Parathyroid adenoma (tissue), 2 donors: Measurements from ENCODE around the gene MAP7D2.
"Not testable (repeated sequence)": the region's sequence is repeated elsewhere in the genome, so short reads cannot be mapped to it uniquely, and the experiment has no call there.

ENCODE experiments used
- H2AFZ ChIP-seq: fragments of 300-600 bp; sonication (generic); one replicate; pipeline ENCODE4 v1.7.0; 2017; ENCODE audit warnings: antibody characterized with exemption, mild to moderate bottlenecking
- H3K27ac ChIP-seq: fragments of 300-600 bp; sonication (generic); one replicate; pipeline ENCODE4 v1.7.0; 2017
- H3K27me3 ChIP-seq: fragments of 300-600 bp; sonication (generic); one replicate; pipeline ENCODE4 v1.7.0; 2017; ENCODE audit warnings: low read length; ENCODE audit not compliant: control insufficient read depth, insufficient read depth
- H3K36me3 ChIP-seq: fragments of 300-600 bp; sonication (generic); one replicate; pipeline ENCODE4 v1.7.0; 2017; ENCODE audit warnings: low read length; ENCODE audit not compliant: control insufficient read depth, insufficient read depth
- H3K4me1 ChIP-seq: fragments of 300-600 bp; sonication (generic); one replicate; pipeline ENCODE4 v1.7.0; 2017; ENCODE audit warnings: control low read depth
- H3K4me2 ChIP-seq: fragments of 300-600 bp; sonication (generic); one replicate; pipeline ENCODE4 v1.7.0; 2017; ENCODE audit warnings: low read length
- H3K4me3 ChIP-seq: fragments of 300-600 bp; sonication (generic); one replicate; pipeline ENCODE4 v1.7.0; 2017; ENCODE audit warnings: low read depth, low read length
- H3K79me2 ChIP-seq: fragments of 300-600 bp; sonication (generic); one replicate; pipeline ENCODE4 v1.7.0; 2017; ENCODE audit warnings: control low read depth
- H3K9ac ChIP-seq: fragments of 300-600 bp; sonication (generic); one replicate; pipeline ENCODE4 v1.7.0; 2017; ENCODE audit warnings: mild to moderate bottlenecking
- H3K9me3 ChIP-seq: fragments of 300-600 bp; sonication (generic); one replicate; pipeline ENCODE4 v1.7.0; 2017; ENCODE audit warnings: low read length; ENCODE audit not compliant: control insufficient read depth
- TF ChIP-seq, protein P1 (sequence below): fragments of 300-600 bp; sonication (generic); IDR thresholded peaks from one replicate; pipeline ENCODE4 v1.7.0; 2017; ENCODE audit warnings: antibody characterized with exemption, mild to moderate bottlenecking
- donor health status: primary hyperparathyroidism.

MAP7D2 gene

DNA sequence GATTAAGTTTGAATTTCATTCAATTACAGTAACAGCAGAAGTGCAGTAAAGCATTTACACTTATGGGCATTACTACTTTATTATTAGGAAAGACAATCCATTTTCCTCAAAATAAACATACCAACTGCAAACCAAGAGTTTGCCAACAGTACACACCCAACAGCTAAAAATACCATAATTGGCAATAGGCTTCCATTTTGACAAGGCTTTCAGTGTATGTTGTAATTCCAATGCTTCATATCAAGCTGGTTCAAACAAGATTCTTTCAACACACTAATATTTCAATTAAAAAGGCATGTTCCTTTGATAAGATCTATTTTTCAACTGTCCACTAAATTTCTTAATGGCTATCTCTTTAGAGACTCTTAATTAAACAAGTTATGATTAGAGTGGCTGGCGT is 12.8 kb upstream of the MAP7D2 start:
- no peaks in the 10 kb centered on the region for H3K27me3 ChIP-seq
- TF ChIP-seq, protein P1, sequence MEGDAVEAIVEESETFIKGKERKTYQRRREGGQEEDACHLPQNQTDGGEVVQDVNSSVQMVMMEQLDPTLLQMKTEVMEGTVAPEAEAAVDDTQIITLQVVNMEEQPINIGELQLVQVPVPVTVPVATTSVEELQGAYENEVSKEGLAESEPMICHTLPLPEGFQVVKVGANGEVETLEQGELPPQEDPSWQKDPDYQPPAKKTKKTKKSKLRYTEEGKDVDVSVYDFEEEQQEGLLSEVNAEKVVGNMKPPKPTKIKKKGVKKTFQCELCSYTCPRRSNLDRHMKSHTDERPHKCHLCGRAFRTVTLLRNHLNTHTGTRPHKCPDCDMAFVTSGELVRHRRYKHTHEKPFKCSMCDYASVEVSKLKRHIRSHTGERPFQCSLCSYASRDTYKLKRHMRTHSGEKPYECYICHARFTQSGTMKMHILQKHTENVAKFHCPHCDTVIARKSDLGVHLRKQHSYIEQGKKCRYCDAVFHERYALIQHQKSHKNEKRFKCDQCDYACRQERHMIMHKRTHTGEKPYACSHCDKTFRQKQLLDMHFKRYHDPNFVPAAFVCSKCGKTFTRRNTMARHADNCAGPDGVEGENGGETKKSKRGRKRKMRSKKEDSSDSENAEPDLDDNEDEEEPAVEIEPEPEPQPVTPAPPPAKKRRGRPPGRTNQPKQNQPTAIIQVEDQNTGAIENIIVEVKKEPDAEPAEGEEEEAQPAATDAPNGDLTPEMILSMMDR: no peak
- no peaks in the 10 kb centered on the region for H3K36me3 ChIP-seq
- H3K9ac ChIP-seq: no peak overlapping the region
- H3K4me1 ChIP-seq: no peaks in the 10 kb centered on the region
- no peak overlapping the region for H2AFZ ChIP-seq
- H3K4me2 ChIP-seq: no peak overlapping the region
- no peak overlapping the region for H3K4me3 ChIP-seq
- H3K27ac ChIP-seq: no peak overlapping the region
- no peaks in the 10 kb centered on the region for H3K79me2 ChIP-seq
- H3K9me3 ChIP-seq: no peaks in the 10 kb centered on the region

DNA sequence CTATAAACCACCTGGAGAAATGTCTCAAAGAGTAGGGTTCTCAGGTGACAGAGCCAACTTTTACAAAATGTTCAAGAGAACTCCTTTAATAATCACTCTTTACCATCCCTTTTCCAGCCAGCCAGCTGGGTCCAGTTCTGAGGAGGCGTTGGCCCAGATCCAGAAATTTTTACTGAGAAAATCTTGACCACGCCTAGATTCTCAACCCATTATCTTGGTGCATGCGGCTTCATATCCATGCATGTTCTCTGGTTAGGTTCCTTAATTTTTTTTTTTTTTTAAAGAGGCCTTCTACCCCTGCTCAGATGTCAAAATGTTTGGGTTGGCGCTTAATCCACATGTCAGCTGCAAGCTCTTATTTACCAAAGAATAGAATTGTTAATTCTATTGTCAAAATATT is 12.0 kb upstream of the MAP7D2 start:
- Histone ChIP-seq H3K79me2 (no peaks in the 10 kb centered on the region), H3K9me3 (no peaks in the 10 kb centered on the region), H3K9ac (no peak overlapping the region)

DNA sequence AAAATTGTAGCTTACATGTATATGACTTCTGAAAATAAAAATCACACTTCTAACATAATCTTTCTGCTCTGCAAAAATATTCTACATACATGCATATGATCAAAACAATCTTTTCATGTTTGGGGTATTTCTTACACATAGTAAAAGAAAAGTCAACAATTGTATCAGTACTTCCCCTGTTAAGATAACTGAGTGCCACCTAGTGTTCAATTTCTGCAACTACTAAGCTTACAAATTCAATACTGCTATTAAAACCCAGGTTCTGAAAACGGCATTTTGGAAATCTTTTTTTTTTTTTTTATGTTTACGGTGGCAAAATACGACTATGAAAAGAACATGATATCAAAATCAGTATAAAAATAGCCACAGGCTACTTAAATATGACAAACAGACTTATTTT is 10.7 kb upstream of the MAP7D2 start:
- H3K4me3 ChIP-seq, H3K27me3 ChIP-seq, H3K4me1 ChIP-seq, H3K4me2 ChIP-seq, H3K79me2 ChIP-seq, H3K36me3 ChIP-seq, H3K9me3 ChIP-seq, H3K27ac ChIP-seq, H2AFZ ChIP-seq, H3K9ac ChIP-seq: not testable (repeated sequence)
- TF ChIP-seq, protein P1: peak; percentile 20

More for the DNA sequence above, 12.0 kb upstream of the MAP7D2 start:
- H3K4me2 ChIP-seq: no peak overlapping the region
- no peak overlapping the region for H3K4me3 ChIP-seq
- no peaks in the 10 kb centered on the region for H3K36me3 ChIP-seq
- TF ChIP-seq, protein P1: no peak
- H3K27me3 ChIP-seq: no peaks in the 10 kb centered on the region
- H2AFZ ChIP-seq: no peak overlapping the region
- no peak overlapping the region for H3K27ac ChIP-seq
- H3K4me1 ChIP-seq: no peaks in the 10 kb centered on the region

DNA sequence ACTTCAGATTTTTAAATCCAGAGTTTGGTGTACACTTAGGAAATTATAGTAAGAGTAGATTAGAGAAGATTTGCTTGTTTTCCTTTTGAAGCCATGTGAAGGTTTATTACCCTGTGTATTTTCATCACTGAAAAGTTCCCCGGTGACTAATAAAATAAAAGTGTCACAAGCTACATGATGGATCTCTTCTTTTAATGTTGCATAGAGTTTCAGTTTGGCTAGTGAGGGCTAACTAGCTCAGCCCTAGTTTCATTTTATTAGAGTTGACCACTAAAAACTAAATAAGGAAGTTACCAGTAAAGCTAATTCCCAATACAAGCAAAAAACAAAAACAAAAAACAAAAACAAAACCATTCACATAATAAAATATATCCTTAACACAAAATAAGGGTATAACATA is 10.1 kb upstream of the MAP7D2 start:
- H3K9ac ChIP-seq, H3K27ac ChIP-seq, H3K27me3 ChIP-seq, H3K4me3 ChIP-seq, H3K9me3 ChIP-seq, H3K4me2 ChIP-seq, H3K36me3 ChIP-seq, H3K4me1 ChIP-seq, H3K79me2 ChIP-seq, H2AFZ ChIP-seq: not testable (repeated sequence)

DNA sequence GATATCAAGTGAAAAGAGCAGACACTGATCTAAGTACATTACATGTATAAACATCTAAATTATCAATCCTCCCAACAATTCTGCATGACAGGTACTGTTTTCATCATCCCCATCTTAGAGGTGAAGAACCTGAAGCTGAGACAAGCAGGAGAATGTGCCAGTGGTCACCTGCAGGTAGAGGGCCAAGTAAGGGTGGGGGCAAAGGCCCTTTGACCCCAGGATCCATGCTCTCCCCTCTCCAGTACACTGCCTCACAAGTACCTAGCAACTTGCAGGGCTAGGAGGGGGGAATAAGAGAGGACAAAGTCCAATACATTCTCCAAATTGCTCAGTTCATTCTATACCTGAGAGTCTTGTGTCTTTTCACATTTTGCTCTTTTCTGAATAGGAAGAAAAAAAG is 8.3 kb upstream of the MAP7D2 start:
- H3K9me3 ChIP-seq: no peaks in the 10 kb centered on the region
- H3K9ac ChIP-seq: no peak overlapping the region
- no peaks in the 10 kb centered on the region for H3K79me2 ChIP-seq
- H3K4me1 ChIP-seq: no peaks in the 10 kb centered on the region
- no peak overlapping the region for H3K4me2 ChIP-seq
- TF ChIP-seq, protein P1: no peak
- no peak overlapping the region for H2AFZ ChIP-seq
- H3K4me3 ChIP-seq: no peak overlapping the region
- no peaks in the 10 kb centered on the region for H3K27me3 ChIP-seq
- no peaks in the 10 kb centered on the region for H3K36me3 ChIP-seq
- H3K27ac ChIP-seq: no peak overlapping the region
